HepG2 (cell line): ENCODE results near the gene VPS54. TPM values are rescaled to one million over a fixed set of nuclear protein-coding genes. Genes with fewer than 3 reads are reported as not detected.
"Not testable (repeated sequence)": the region's sequence is repeated elsewhere in the genome, so short reads cannot be mapped to it uniquely, and the experiment has no call there.

Source experiments
- ATAC-seq: fragments of 200-7000 bp; cut with Tn5 transposase; 3 replicates; pipeline ENCODE4 v1.9.1; 2020; ENCODE audit warnings: mild to moderate bottlenecking, moderate library complexity
- BruUV-seq: library from RNA; stranded (reverse); fragments of 400-500 nt; replicated peaks from 2 replicates; lab custom pipeline; 2021; lab: Mats Ljungman, UMichigan
- CTCF ChIA-PET: fragments of 300-600 bp; formaldehyde crosslinking; extraction: SDS; loops from one replicate; lab custom pipeline; 2021; ENCODE audit warnings: low total read pairs, inconsistent platforms, low intra/inter-chr PET ratio; lab: Yijun Ruan, JAX
- POLR2A ChIA-PET: fragments of 350-600 bp; sonication (Branson Sonifier 250); formaldehyde crosslinking; loops from one replicate; lab custom pipeline; 2020; ENCODE audit warnings: antibody characterized with exemption, inconsistent platforms; lab: Yijun Ruan, JAX
- DNase-seq: peaks from one replicate; pipeline ENCODE4 v3.0.0-alpha.2; 2015; ENCODE audit warnings: low spot score
- FAIRE-seq: peaks from 3 replicates; lab custom pipeline; 2011; peaks lifted over from hg19 to GRCh38; lab: Jason Lieb, UNC
- H2AFZ ChIP-seq: one replicate; pipeline ENCODE4 v1.6.1; 2011; ENCODE audit warnings: low read length, inconsistent platforms
- H3K27ac ChIP-seq: fragments of 300-600 bp; 3 replicates; pipeline ENCODE4 v1.8.0; 2011; ENCODE audit warnings: mixed run types, mild to moderate bottlenecking, mixed read lengths, low read length, inconsistent platforms; ENCODE audit not compliant: insufficient read depth; ENCODE audit errors: extremely low read length
- H3K27me3 ChIP-seq, 2 experiments: fragments of 200-600 bp in 1 of 2; 2 replicates in 1 of 2; 3 replicates in 1 of 2; pipeline versions ENCODE4 v1.6.0 to v1.8.0; 2011; ENCODE audit warnings: low read length in 2 of 2, mild to moderate bottlenecking in 2 of 2, moderate library complexity in 2 of 2, inconsistent platforms in 1 of 2; ENCODE audit not compliant: insufficient read depth in 2 of 2, control insufficient read depth in 1 of 2
- H3K36me3 ChIP-seq, 2 experiments: fragments of 200-600 bp in 1 of 2; replicated peaks in 1 of 2; 2 replicates in 1 of 2; 3 replicates in 1 of 2; pipeline versions ENCODE4 v1.5.1 to v1.8.0; 2011; ENCODE audit warnings: low read length in 2 of 2, inconsistent platforms in 1 of 2; ENCODE audit not compliant: insufficient read depth in 2 of 2, control insufficient read depth in 1 of 2
- H3K4me1 ChIP-seq: 2 replicates; pipeline ENCODE4 v1.5.1; 2012; ENCODE audit warnings: low read length, inconsistent platforms; ENCODE audit not compliant: insufficient read depth
- H3K4me2 ChIP-seq: 2 replicates; pipeline ENCODE4 v1.6.0; 2011; ENCODE audit warnings: low read depth, low read length, inconsistent platforms
- H3K4me3 ChIP-seq, 3 experiments: fragments of 200-600 bp in 1 of 3; sonication (generic), shearing (Covaris generic) in 1 of 3; replicated peaks in 1 of 3; 2 replicates each; pipeline ENCODE4 v1.5.1; 2011 to 2016; ENCODE audit warnings: low read length in 3 of 3, inconsistent platforms in 2 of 3, low read depth in 2 of 3, mild to moderate bottlenecking in 2 of 3, control low read depth in 1 of 3, mixed read lengths in 1 of 3; ENCODE audit not compliant: insufficient read depth in 1 of 3
- H3K79me2 ChIP-seq: one replicate; pipeline ENCODE4 v1.6.1; 2011; ENCODE audit warnings: low read length, inconsistent platforms; ENCODE audit not compliant: insufficient read depth
- H3K9ac ChIP-seq: 2 replicates; pipeline ENCODE4 v1.6.0; 2011; ENCODE audit warnings: mild to moderate bottlenecking, low read depth, low read length, inconsistent platforms; ENCODE audit not compliant: insufficient read depth
- H3K9me3 ChIP-seq: 2 replicates; pipeline ENCODE4 v1.5.1; 2012; ENCODE audit warnings: mild to moderate bottlenecking, low read length
- H4K20me1 ChIP-seq: 2 replicates; pipeline ENCODE4 v1.6.0; 2011; ENCODE audit warnings: inconsistent platforms, mild to moderate bottlenecking, low read length, moderate library complexity; ENCODE audit not compliant: insufficient read depth
- BCL6 ChIP-seq: IDR thresholded peaks from 2 replicates; pipeline ENCODE4 v1.6.1; 2016; ENCODE audit warnings: missing genetic modification reagents, missing compliant biosample characterization
- CBFB ChIP-seq: sonication (generic); formaldehyde crosslinking; IDR thresholded peaks from 2 replicates; pipeline ENCODE4 v1.4.0; 2020; ENCODE audit warnings: missing genetic modification reagents
- CREB1 ChIP-seq, 2 experiments: fragments of 450-650 bp in 1 of 2; IDR thresholded peaks; 2 replicates each; pipeline ENCODE4 v1.6.1; 2016 to 2017; ENCODE audit warnings: control low read depth in 1 of 2, mild to moderate bottlenecking in 1 of 2, missing compliant biosample characterization in 1 of 2, missing genetic modification characterization in 1 of 2
- ELF3 ChIP-seq: IDR thresholded peaks from 2 replicates; pipeline ENCODE4 v1.6.1; 2016; ENCODE audit warnings: missing genetic modification reagents, missing compliant biosample characterization
- GATA4 ChIP-seq: sonication (generic); IDR thresholded peaks from 2 replicates; pipeline ENCODE4 v1.6.1; 2016; ENCODE audit warnings: antibody characterized with exemption, low read depth, borderline replicate concordance
- HHEX ChIP-seq: IDR thresholded peaks from 2 replicates; pipeline ENCODE4 v1.6.1; 2016; ENCODE audit warnings: control low read depth
- SKI ChIP-seq: fragments of 450-650 bp; IDR thresholded peaks from one replicate; pipeline ENCODE4 v1.6.1; 2018; ENCODE audit warnings: mild to moderate bottlenecking; ENCODE audit not compliant: partially characterized antibody
- TBX2 ChIP-seq: sonication (generic); formaldehyde crosslinking; IDR thresholded peaks from 2 replicates; pipeline ENCODE4 v1.5.0; 2020; ENCODE audit warnings: missing genetic modification reagents, mild to moderate bottlenecking, borderline replicate concordance
- ZNF441 ChIP-seq: sonication (generic); formaldehyde crosslinking; IDR thresholded peaks from 2 replicates; pipeline ENCODE4 v1.7.0; 2021; ENCODE audit warnings: missing genetic modification reagents, borderline replicate concordance
- ZNF746 ChIP-seq: sonication (generic); formaldehyde crosslinking; IDR thresholded peaks from 2 replicates; pipeline ENCODE4 v1.8.0; 2022; ENCODE audit warnings: mild to moderate bottlenecking, missing genetic modification reagents
- ZNF747 ChIP-seq: sonication (generic); formaldehyde crosslinking; IDR thresholded peaks from 2 replicates; pipeline ENCODE4 v1.8.1; 2023; ENCODE audit warnings: missing genetic modification reagents, mild to moderate bottlenecking, borderline replicate concordance
- WGBS: methylation state at CpG from one replicate; pipeline ENCODE4 v1.1.6; 2017; ENCODE audit warnings: low lambda C conversion rate; 5-methylcytosine and 5-hydroxymethylcytosine counted together
- in situ Hi-C: cut with HindIII; loops from 2 replicates; pipeline ENCODE4 v1.10.0; 2017; ENCODE audit warnings: low pct_unique_long_range_greater_than_20kb; ENCODE audit not compliant: extremely low pct_ligation_motif_present
- intact Hi-C: fragments of 100-400 bp; cut with micrococcal nuclease; formaldehyde crosslinking; loops from one replicate; pipeline ENCODE4 v1.10.0; 2022; ENCODE audit not compliant: unreplicated experiment
- polyA plus RNA-seq, 8 experiments: library from polyadenylated mRNA; depleted of rRNA in 3 of 8; stranded (reverse) in 7 of 8; unstranded in 1 of 8; fragments of >200 nt; fragmentation: Illumina TruSeq in 4 of 8; extraction: Trizol in 4 of 8; gene quantifications; 2 replicates each; pipeline versions ENCODE4 v1.2.1 to v1.2.3, GENCODE V29; 2011 to 2016; ENCODE audit warnings: low read depth in 4 of 8, missing spikeins in 1 of 8, mixed read lengths in 1 of 8; ENCODE audit not compliant: insufficient read depth in 1 of 8
- total RNA-seq, 5 experiments: library from RNA; depleted of rRNA; stranded (reverse); fragments of >200 nt; fragmentation: Illumina TruSeq; extraction: Trizol; gene quantifications; 2 replicates each; pipeline ENCODE4 v1.2.3, GENCODE V29; 2016; ENCODE audit warnings: low read depth in 1 of 5
- TF ChIP-seq, protein P1 (sequence below): sonication (generic); formaldehyde crosslinking; IDR thresholded peaks from 2 replicates; pipeline ENCODE4 v1.4.0; 2020; ENCODE audit warnings: missing genetic modification reagents
- TF ChIP-seq, protein P2 (sequence below): sonication (generic); formaldehyde crosslinking; IDR thresholded peaks from 2 replicates; pipeline ENCODE4 v1.4.0; 2020; ENCODE audit warnings: missing genetic modification reagents
- TF ChIP-seq, protein P3 (sequence below): sonication (generic); formaldehyde crosslinking; IDR thresholded peaks from 2 replicates; pipeline ENCODE4 v1.4.0; 2020; ENCODE audit warnings: missing genetic modification reagents
- TF ChIP-seq, protein P4 (sequence below): IDR thresholded peaks from 2 replicates; pipeline ENCODE4 v1.6.1; 2012; ENCODE audit warnings: low read depth, low read length, improper control_type of control experiment

The VPS54 gene
- total and polyA plus RNA-seq, 2 of the 13 experiments (the other 11 are each of a cell fraction or from before 2014, with no cell fraction given), result 64.7 to 77.5 TPM

DNA sequence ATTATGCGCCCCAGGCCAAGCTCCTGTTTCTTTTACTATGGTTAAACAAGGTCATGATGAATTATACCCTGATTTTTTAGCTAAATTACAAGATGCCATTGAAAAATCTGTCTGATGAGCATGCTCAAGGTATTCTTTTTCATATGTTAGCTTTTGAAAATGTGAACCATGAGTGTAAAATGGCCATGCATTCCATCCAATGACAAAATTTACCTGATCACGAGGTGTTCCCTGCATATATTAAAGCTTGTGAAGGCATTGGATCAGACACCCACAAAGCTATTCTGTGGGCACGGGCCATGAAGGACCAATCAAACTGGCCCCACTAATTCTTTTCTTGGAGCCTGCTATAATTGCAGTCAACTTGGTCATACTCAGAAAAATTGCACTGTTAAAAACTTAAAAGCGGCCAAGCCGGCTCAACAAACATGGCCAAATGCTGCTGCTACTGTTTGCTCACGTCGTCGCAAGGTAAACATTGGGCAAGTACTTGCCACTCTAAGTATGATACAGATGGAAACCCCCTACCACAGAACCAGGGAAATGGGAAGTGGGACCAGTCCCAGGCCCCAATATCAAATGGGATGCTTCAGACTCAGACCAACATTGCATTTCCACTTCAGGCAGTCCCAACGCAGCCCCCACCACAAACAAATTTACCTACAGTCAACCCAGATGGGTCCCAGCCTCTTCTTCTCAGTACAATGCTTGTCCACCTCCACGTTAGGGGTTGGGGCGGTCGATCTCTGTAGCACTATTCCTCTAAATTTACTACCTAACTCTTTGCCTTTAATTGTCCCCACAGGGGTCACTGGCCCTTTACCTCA, 27.8 kb downstream of the VPS54 start:
- ATAC-seq (peak; percentile 88), DNase-seq (peak; percentile 96)
- Histone ChIP-seq H3K4me2 (peak overlapping the region; percentile 72), H3K9ac (peak overlapping the region; percentile 59), H3K4me1 (peaks cover 100% of the 10 kb centered on the region), H3K4me3 (peak overlapping the region in 1 of 3 experiments; percentile 34; a peak in 1 of 6 replicates), H3K27ac (peak overlapping the region; percentile 78), H3K79me2 (peaks cover 91% of the 10 kb centered on the region)
- POLR2A ChIA-PET, result interaction anchor here (1.1 to 2.1 kb wide), 4 partner anchors 9 to 150 kb away, joined by 3 to 8 read pairs (median 6); partner anchors contain the start of gene UGP2
- H4K20me1 ChIP-seq, H3K9me3 ChIP-seq, intact Hi-C loops, H3K27me3 ChIP-seq, H2AFZ ChIP-seq, BruUV-seq, H3K36me3 ChIP-seq, in situ Hi-C loops, FAIRE-seq, CTCF ChIA-PET: not testable (repeated sequence)
- WGBS, result 24% methylated on average over 12 of the region's 12 CpGs
- TF ChIP-seq CREB1 (IDR thresholded peaks at IDR 0.05) (peak; percentile 73), CREB1 (CRISPR knock-in tag; IDR thresholded peaks at IDR 0.05) (peak; percentile 88), TBX2 (peak; percentile 98), ZNF441 (CRISPR knock-in tag) (0 out of 2 replicates have a peak, but pooled peaks have one; percentile 17), HHEX (CRISPR knock-in tag) (peak; percentile 77), SKI (peak; percentile 38), CBFB (CRISPR knock-in tag) (0 out of 2 replicates have a peak, but pooled peaks have one; percentile 31), ELF3 (CRISPR knock-in tag) (peak; percentile 85), ZNF747 (CRISPR knock-in tag) (peak; percentile 86; the same call in 1 of the 2 replicates), ZNF746 (peak; percentile 38; the same call in 1 of the 2 replicates), BCL6 (peak; percentile 84), GATA4 (peak; percentile 92; the same call in 1 of the 2 replicates)
- TF ChIP-seq, protein P1, sequence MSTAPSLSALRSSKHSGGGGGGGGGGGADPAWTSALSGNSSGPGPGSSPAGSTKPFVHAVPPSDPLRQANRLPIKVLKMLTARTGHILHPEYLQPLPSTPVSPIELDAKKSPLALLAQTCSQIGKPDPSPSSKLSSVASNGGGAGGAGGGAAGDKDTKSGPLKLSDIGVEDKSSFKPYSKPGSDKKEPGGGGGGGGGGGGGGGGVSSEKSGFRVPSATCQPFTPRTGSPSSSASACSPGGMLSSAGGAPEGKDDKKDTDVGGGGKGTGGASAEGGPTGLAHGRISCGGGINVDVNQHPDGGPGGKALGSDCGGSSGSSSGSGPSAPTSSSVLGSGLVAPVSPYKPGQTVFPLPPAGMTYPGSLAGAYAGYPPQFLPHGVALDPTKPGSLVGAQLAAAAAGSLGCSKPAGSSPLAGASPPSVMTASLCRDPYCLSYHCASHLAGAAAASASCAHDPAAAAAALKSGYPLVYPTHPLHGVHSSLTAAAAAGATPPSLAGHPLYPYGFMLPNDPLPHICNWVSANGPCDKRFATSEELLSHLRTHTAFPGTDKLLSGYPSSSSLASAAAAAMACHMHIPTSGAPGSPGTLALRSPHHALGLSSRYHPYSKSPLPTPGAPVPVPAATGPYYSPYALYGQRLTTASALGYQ (CRISPR knock-in tag), result peak; percentile 85
- TF ChIP-seq, protein P2, sequence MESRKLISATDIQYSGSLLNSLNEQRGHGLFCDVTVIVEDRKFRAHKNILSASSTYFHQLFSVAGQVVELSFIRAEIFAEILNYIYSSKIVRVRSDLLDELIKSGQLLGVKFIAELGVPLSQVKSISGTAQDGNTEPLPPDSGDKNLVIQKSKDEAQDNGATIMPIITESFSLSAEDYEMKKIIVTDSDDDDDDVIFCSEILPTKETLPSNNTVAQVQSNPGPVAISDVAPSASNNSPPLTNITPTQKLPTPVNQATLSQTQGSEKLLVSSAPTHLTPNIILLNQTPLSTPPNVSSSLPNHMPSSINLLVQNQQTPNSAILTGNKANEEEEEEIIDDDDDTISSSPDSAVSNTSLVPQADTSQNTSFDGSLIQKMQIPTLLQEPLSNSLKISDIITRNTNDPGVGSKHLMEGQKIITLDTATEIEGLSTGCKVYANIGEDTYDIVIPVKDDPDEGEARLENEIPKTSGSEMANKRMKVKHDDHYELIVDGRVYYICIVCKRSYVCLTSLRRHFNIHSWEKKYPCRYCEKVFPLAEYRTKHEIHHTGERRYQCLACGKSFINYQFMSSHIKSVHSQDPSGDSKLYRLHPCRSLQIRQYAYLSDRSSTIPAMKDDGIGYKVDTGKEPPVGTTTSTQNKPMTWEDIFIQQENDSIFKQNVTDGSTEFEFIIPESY, result peak; percentile 71
- TF ChIP-seq, protein P3, sequence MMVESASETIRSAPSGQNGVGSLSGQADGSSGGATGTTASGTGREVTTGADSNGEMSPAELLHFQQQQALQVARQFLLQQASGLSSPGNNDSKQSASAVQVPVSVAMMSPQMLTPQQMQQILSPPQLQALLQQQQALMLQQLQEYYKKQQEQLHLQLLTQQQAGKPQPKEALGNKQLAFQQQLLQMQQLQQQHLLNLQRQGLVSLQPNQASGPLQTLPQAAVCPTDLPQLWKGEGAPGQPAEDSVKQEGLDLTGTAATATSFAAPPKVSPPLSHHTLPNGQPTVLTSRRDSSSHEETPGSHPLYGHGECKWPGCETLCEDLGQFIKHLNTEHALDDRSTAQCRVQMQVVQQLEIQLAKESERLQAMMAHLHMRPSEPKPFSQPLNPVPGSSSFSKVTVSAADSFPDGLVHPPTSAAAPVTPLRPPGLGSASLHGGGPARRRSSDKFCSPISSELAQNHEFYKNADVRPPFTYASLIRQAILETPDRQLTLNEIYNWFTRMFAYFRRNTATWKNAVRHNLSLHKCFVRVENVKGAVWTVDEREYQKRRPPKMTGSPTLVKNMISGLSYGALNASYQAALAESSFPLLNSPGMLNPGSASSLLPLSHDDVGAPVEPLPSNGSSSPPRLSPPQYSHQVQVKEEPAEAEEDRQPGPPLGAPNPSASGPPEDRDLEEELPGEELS, result peak; percentile 96
- TF ChIP-seq, protein P4, sequence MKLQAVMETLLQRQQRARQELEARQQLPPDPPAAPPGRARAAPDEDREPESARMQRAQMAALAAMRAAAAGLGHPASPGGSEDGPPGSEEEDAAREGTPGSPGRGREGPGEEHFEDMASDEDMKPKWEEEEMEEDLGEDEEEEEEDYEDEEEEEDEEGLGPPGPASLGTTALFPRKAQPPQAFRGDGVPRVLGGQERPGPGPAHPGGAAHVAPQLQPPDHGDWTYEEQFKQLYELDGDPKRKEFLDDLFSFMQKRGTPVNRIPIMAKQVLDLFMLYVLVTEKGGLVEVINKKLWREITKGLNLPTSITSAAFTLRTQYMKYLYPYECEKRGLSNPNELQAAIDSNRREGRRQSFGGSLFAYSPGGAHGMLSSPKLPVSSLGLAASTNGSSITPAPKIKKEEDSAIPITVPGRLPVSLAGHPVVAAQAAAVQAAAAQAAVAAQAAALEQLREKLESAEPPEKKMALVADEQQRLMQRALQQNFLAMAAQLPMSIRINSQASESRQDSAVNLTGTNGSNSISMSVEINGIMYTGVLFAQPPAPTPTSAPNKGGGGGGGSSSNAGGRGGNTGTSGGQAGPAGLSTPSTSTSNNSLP, result peak; percentile 72; the same call in 1 of the 2 replicates
